PC-3 (cell line): ENCODE measurements around the gene NAPEPLD. TPM values are rescaled to one million over a fixed set of nuclear protein-coding genes. Genes with fewer than 3 reads are reported as not detected.

Experiments
- ATAC-seq: fragments of 200-7000 bp; cut with Tn5 transposase; 2 replicates; pipeline ENCODE4 v1.9.1; 2020; ENCODE audit warnings: mild to moderate bottlenecking, moderate library complexity
- BruUV-seq: library from RNA; stranded (reverse); fragments of 400-500 nt; replicated peaks from 2 replicates; lab custom pipeline; 2021; lab: Mats Ljungman, UMichigan
- CTCF ChIA-PET: fragments of 300-600 bp; sonication (Branson Sonifier 250); formaldehyde crosslinking; loops from one replicate; lab custom pipeline; 2022; ENCODE audit warnings: antibody characterized with exemption; lab: Charles Lee
- POLR2A ChIA-PET: fragments of 300-600 bp; sonication (Branson Sonifier 250); formaldehyde crosslinking; loops from one replicate; lab custom pipeline; 2022; ENCODE audit warnings: antibody characterized with exemption; ENCODE audit not compliant: unreplicated experiment; lab: Charles Lee
- DNase-seq: peaks from one replicate; pipeline ENCODE4 v3.0.0-alpha.2; 2015
- H2AFZ ChIP-seq: fragments of 300-600 bp; sonication (generic); 2 replicates; pipeline ENCODE4 v1.6.0; 2016; ENCODE audit warnings: antibody characterized with exemption, low read length
- H3F3A ChIP-seq: fragments of 300-600 bp; sonication (generic); one replicate; pipeline ENCODE4 v1.6.0; 2017; ENCODE audit warnings: antibody characterized with exemption, low read length, control low read depth, mild to moderate bottlenecking; ENCODE audit not compliant: unreplicated experiment
- H3K27ac ChIP-seq: fragments of 300-600 bp; sonication (generic); 2 replicates; pipeline ENCODE4 v1.5.1; 2016; ENCODE audit warnings: mild to moderate bottlenecking, low read length
- H3K27me3 ChIP-seq: fragments of 300-600 bp; sonication (generic); 2 replicates; pipeline ENCODE4 v1.6.1; 2016; ENCODE audit warnings: low read length, mixed read lengths
- H3K36me3 ChIP-seq: fragments of 300-600 bp; sonication (generic); 2 replicates; pipeline ENCODE4 v1.6.1; 2016; ENCODE audit warnings: low read depth, mixed run types, low read length, mixed read lengths
- H3K4me1 ChIP-seq: fragments of 300-600 bp; sonication (generic); 2 replicates; pipeline ENCODE4 v1.5.1; 2016; ENCODE audit warnings: low read length; ENCODE audit not compliant: insufficient read depth
- H3K4me2 ChIP-seq: fragments of 300-600 bp; sonication (generic); 2 replicates; pipeline ENCODE4 v1.6.0; 2016; ENCODE audit warnings: low read length
- H3K4me3 ChIP-seq: fragments of 300-600 bp; sonication (generic); 2 replicates; pipeline ENCODE4 v1.5.1; 2016; ENCODE audit warnings: mild to moderate bottlenecking, low read length, mixed read lengths
- H3K79me2 ChIP-seq: fragments of 300-600 bp; sonication (generic); 2 replicates; pipeline ENCODE4 v1.6.1; 2017; ENCODE audit warnings: low read length, mixed read lengths
- H3K9ac ChIP-seq: fragments of 300-600 bp; sonication (generic); 2 replicates; pipeline ENCODE4 v1.6.0; 2016; ENCODE audit warnings: mild to moderate bottlenecking, low read length
- H3K9me2 ChIP-seq: fragments of 300-600 bp; sonication (generic); replicated peaks from 2 replicates; pipeline ENCODE4 v1.6.1; 2016; ENCODE audit warnings: mixed run types, low read length, mixed read lengths
- H3K9me3 ChIP-seq: fragments of 300-600 bp; sonication (generic); 2 replicates; pipeline ENCODE4 v1.6.1; 2016; ENCODE audit warnings: low read length, mixed read lengths
- H4K20me1 ChIP-seq: fragments of 300-600 bp; sonication (generic); 2 replicates; pipeline ENCODE4 v1.6.1; 2016; ENCODE audit warnings: low read length, mixed read lengths
- EZH2 ChIP-seq: fragments of 300-600 bp; sonication (generic); IDR thresholded peaks from one replicate; pipeline ENCODE4 v1.6.1; 2017; ENCODE audit warnings: antibody characterized with exemption, mild to moderate bottlenecking, low read length; ENCODE audit not compliant: unreplicated experiment
- EZH2phosphoT487 ChIP-seq: fragments of 300-600 bp; sonication (generic); IDR thresholded peaks from 2 replicates; pipeline ENCODE4 v1.6.1; 2018; ENCODE audit warnings: mild to moderate bottlenecking, antibody characterized with exemption, low read length, borderline replicate concordance
- intact Hi-C: fragments of 100-400 bp; cut with micrococcal nuclease; formaldehyde crosslinking; loops from 2 replicates; pipeline ENCODE4 v1.9.0; 2023
- total RNA-seq: library from RNA; depleted of rRNA; stranded (reverse); fragments of >200 nt; gene quantifications from 2 replicates; pipeline ENCODE4 v1.2.3, GENCODE V29; 2014
- TF ChIP-seq, protein P1 (sequence below): fragments of 300-600 bp; sonication (generic); conservative IDR thresholded peaks from 2 replicates; pipeline ENCODE4 v1.5.1; 2017; ENCODE audit warnings: antibody characterized with exemption, low read depth, mild to moderate bottlenecking, low read length

The NAPEPLD gene
- total RNA-seq, 1 experiment from 2014 or later: 2.5 TPM

DNA sequence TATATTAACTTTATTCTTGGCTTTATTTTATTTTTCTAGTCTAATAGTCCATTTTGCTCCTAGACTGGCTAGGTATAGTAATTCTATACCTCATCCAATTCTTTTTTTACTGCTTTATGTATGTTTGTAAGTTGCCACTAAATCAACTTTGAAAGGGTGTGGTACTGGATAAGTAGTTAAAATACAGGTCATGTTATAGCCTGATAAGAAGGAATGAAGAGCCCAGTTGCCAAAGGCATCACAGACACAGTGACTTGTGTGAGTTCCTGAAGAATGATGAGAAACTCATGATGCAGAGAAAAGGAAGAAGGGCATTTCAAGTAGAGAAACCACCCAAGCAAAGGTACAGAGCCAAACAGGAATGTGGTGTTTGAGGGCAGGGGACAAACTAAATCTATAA, 27.3 kb downstream of the NAPEPLD start:
- Histone ChIP-seq H3K9me3 (no peaks in the 10 kb centered on the region), H3K27ac (no peak overlapping the region), H3K9me2 (no peaks in the 10 kb centered on the region), H3K9ac (no peak overlapping the region), H3K4me3 (no peak overlapping the region), H3F3A (no peaks in the 10 kb centered on the region), H3K36me3 (peaks cover 13% of the 10 kb centered on the region), H3K79me2 (no peaks in the 10 kb centered on the region), H4K20me1 (no peaks in the 10 kb centered on the region), H3K4me1 (no peaks in the 10 kb centered on the region; the same call in 1 of the 2 replicates), H3K4me2 (no peak overlapping the region), H3K27me3 (no peaks in the 10 kb centered on the region), H2AFZ (no peak overlapping the region)
- TF ChIP-seq, protein P1, sequence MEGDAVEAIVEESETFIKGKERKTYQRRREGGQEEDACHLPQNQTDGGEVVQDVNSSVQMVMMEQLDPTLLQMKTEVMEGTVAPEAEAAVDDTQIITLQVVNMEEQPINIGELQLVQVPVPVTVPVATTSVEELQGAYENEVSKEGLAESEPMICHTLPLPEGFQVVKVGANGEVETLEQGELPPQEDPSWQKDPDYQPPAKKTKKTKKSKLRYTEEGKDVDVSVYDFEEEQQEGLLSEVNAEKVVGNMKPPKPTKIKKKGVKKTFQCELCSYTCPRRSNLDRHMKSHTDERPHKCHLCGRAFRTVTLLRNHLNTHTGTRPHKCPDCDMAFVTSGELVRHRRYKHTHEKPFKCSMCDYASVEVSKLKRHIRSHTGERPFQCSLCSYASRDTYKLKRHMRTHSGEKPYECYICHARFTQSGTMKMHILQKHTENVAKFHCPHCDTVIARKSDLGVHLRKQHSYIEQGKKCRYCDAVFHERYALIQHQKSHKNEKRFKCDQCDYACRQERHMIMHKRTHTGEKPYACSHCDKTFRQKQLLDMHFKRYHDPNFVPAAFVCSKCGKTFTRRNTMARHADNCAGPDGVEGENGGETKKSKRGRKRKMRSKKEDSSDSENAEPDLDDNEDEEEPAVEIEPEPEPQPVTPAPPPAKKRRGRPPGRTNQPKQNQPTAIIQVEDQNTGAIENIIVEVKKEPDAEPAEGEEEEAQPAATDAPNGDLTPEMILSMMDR: no peak
- ATAC-seq (peak; percentile 72), DNase-seq (no peak)
- ChIA-PET POLR2A (no interaction called here), CTCF (no interaction called here)
- no TSS peak for BruUV-seq
- intact Hi-C loops: no loop called here

DNA sequence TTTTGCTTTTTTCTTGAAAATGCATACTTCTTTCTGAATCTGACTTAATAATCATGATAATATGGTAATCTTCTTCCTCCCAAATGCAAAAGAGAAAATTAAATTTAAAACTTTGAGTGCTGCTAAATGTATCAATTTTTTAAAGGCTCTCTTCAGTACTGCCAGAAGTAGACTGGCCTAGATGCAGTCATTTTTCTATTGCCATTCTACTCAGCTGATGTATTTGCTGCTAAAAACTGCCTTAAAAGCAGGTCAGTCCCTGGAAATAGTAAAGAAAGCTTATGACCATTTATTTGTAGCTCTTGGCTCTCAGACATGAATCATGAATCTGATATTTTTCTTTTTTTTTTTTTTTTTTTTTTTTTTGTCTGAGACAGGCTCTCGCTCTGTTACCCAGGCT, 28.5 kb downstream of the NAPEPLD start:
- no peak overlapping the region for H2AFZ ChIP-seq
- peaks cover 12% of the 10 kb centered on the region for H3K36me3 ChIP-seq
- ChIA-PET CTCF (no interaction called here), POLR2A (no interaction called here)
- ATAC-seq (no peak), DNase-seq (no peak)
- no peak overlapping the region for H3K4me2 ChIP-seq
- no peaks in the 10 kb centered on the region for H3K27me3 ChIP-seq
- no peak overlapping the region for H3K9ac ChIP-seq
- no peaks in the 10 kb centered on the region for H3K9me3 ChIP-seq
- H3K4me1 ChIP-seq: no peaks in the 10 kb centered on the region; the same call in 1 of the 2 replicates
- no peaks in the 10 kb centered on the region for H4K20me1 ChIP-seq
- H3K27ac ChIP-seq: no peak overlapping the region
- H3K9me2 ChIP-seq: no peaks in the 10 kb centered on the region
- BruUV-seq: no TSS peak
- no peaks in the 10 kb centered on the region for H3F3A ChIP-seq
- intact Hi-C loops: no loop called here
- TF ChIP-seq, protein P1: no peak
- TF ChIP-seq EZH2 (no peak), EZH2phosphoT487 (no peak)
- H3K79me2 ChIP-seq: no peaks in the 10 kb centered on the region
- H3K4me3 ChIP-seq: no peak overlapping the region

DNA sequence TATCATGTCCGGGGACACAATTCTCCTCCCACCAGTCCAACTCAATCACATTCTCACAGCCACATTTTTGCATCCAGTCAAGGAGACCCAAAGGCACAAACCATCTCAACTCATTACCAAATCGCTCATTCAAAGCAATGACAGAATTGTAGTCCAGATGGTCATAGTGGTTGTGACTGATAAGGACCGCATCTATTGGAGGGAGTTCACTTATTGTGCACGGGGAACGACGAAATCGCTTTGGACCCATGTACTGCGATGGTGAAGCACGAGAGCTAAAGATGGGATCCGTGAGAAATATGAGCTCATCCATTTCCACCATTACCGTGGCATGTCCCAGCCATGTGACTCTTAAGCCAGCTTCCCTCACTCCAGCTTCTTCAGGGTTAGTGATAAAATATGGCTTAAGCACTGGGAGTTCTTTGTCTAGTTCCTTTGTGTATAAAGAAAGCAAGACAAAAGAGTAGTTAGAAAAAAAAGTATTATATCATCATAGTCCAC, 29.1 kb downstream of the NAPEPLD start:
- Histone ChIP-seq H4K20me1 (no peaks in the 10 kb centered on the region), H3K27me3 (no peaks in the 10 kb centered on the region), H3K4me1 (no peaks in the 10 kb centered on the region; the same call in 1 of the 2 replicates), H2AFZ (no peak overlapping the region), H3K4me2 (no peak overlapping the region), H3K27ac (no peak overlapping the region), H3K9me3 (no peaks in the 10 kb centered on the region), H3F3A (no peaks in the 10 kb centered on the region), H3K36me3 (peaks cover 10% of the 10 kb centered on the region), H3K79me2 (no peaks in the 10 kb centered on the region), H3K9me2 (no peaks in the 10 kb centered on the region), H3K4me3 (no peak overlapping the region), H3K9ac (no peak overlapping the region)
- no peak for DNase-seq
- CTCF ChIA-PET: no interaction called here
- POLR2A ChIA-PET: no interaction called here
- TF ChIP-seq, protein P1: no peak
- no peak for TF ChIP-seq EZH2phosphoT487
- no peak for TF ChIP-seq EZH2
- BruUV-seq: no TSS peak
- ATAC-seq: no peak
- intact Hi-C loops: no loop called here
